ENCODE measurements around the gene BCL6. TPM values are rescaled to one million over a fixed set of nuclear protein-coding genes. Genes with fewer than 3 reads are reported as not detected.

Gene BCL6
- total and polyA plus RNA-seq, 2 of the 8 experiments (the other 6 are each of a cell fraction or from before 2014, with no cell fraction given): 5.7 to 10.4 TPM

DNA sequence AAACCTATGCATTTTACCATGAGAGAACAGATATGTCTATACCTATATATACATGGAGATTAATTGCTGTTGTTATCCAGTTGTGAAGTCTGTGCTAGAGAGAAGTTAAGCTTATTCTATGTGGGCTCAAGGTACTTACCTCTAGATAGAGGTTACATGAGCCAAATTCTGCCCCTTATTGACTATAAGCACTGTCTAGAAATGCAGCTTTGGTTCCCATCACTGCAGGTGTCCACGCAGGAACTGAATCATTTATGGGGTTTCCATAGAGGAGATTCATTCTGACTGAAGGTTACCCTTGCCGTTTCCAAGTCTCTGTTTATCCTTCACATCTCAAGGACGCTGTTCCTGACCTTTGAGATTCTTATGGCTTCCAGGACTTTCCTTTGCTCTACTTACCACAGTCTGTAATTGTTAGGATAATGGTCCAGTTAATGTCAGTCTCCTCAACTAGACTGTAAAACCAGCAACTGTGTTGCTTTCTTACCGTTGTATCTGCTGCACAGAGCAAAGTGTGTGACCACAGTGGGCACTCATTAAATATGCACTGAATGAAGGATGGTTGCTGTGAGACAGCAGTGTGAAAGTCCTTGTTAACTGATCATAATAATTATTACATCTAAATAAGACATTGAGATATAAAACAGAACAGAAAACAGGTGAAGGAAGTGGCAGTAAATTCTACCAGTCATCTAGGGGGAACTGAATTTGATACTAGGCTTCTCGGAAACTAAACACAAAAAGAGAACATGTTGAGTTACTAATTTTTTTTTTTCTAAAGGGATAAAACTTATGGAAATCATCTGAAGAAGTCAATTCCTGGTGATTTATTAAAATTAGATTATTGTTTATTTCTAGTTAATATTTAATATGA lies 44.0 kb upstream of the BCL6 start:
- Histone ChIP-seq H3K18ac (ENCODE audit: extremely low read depth, low read length) (no peak overlapping the region), H3K36me3 (ENCODE audit: control insufficient read depth in 2 of 4, insufficient read depth in 4 of 4, low read length in 3 of 4) (no peaks in the 10 kb centered on the region; a peak in 1 of 8 replicates), H3K79me2 (ENCODE audit: control insufficient read depth in 1 of 2, insufficient read depth in 2 of 2, low read length in 2 of 2) (no peaks in the 10 kb centered on the region), H3K27me3 (replicated peaks in 1 of 4; ENCODE audit: control insufficient read depth in 3 of 4, extremely low read depth in 1 of 4, insufficient read depth in 3 of 4, low read length in 3 of 4) (peaks cover 0 to 1% (median 0%) of the 10 kb centered on the region in 4 experiments; a peak in 1 of 7 replicates), H3K4me3 (ENCODE audit: extremely low read depth in 1 of 4, insufficient read depth in 2 of 4, low read depth in 3 of 4, low read length in 4 of 4) (no peak overlapping the region), H3K23ac (ENCODE audit: insufficient read length) (no peak overlapping the region), H3K23me2 (ENCODE audit: low read depth, low read length) (no peaks in the 10 kb centered on the region), H3K14ac (ENCODE audit: insufficient read length) (no peak overlapping the region), H2BK5ac (ENCODE audit: low read depth, low read length) (no peak overlapping the region), H3K9ac (replicated peaks in 1 of 4; ENCODE audit: extremely low read depth in 1 of 4, low read depth in 3 of 4, low read length in 3 of 4) (no peak overlapping the region), H4K20me1 (replicated peaks in 1 of 2; ENCODE audit: control insufficient read depth in 1 of 2, insufficient read depth in 2 of 2, low read length in 2 of 2) (no peaks in the 10 kb centered on the region), H2BK12ac (ENCODE audit: low read depth, low read length) (no peak overlapping the region), H3K79me1 (ENCODE audit: low read depth, low read length) (no peaks in the 10 kb centered on the region), H3K4ac (replicated peaks; ENCODE audit: insufficient read length, low read depth, low read length) (no peak overlapping the region), H4K8ac (ENCODE audit: extremely low read depth, insufficient read depth, low read length) (no peak overlapping the region), H4K91ac (replicated peaks; ENCODE audit: insufficient read length, low read length) (no peak overlapping the region), H4K5ac (ENCODE audit: insufficient read length, low read depth, low read length) (no peak overlapping the region), H2BK15ac (ENCODE audit: low read length) (no peak overlapping the region), H3K9me3 (ENCODE audit: insufficient read depth in 2 of 2, low read depth in 1 of 2, low read length in 1 of 2) (no peaks in the 10 kb centered on the region), H3K27ac (ENCODE audit: low read depth, low read length) (no peak overlapping the region), H2BK20ac (ENCODE audit: low read length) (no peak overlapping the region), H3K56ac (replicated peaks; ENCODE audit: insufficient read length, low read depth, low read length) (no peak overlapping the region), H2BK120ac (replicated peaks; ENCODE audit: low read depth, low read length) (no peak overlapping the region), H3K4me2 (ENCODE audit: insufficient read depth in 1 of 2, low read depth in 2 of 2, low read length in 2 of 2) (no peak overlapping the region), H2AK5ac (ENCODE audit: low read depth, low read length) (no peak overlapping the region), H2AFZ (ENCODE audit: low read length) (no peak overlapping the region), H3K4me1 (replicated peaks in 1 of 4; ENCODE audit: control insufficient read depth in 3 of 4, insufficient read depth in 4 of 4, low read length in 3 of 4) (no peaks in the 10 kb centered on the region)
- FAIRE-seq (no peak), DNase-seq (ENCODE audit: low read depth in 1 of 2, low spot score in 2 of 2) (no peak)
- ChIA-PET CTCF (ENCODE audit: partially characterized antibody) (interaction anchor here (0.7 to 1.2 kb wide), 3 partner anchors 10 to 49 kb away, joined by 3 read pairs; no protein-coding TSS in a partner anchor), POLR2A (ENCODE audit: partially characterized antibody) (no interaction called here)
- 93% methylated on average over 5 of the region's 5 CpGs; no CpG with 5 or more reads in 1 of the 2 experiments for WGBS, 2 experiments (ENCODE audit: extremely low coverage in 1 of 2, insufficient coverage in 1 of 2, insufficient read length in 1 of 2, insufficient replicate concordance in 2 of 2, low coverage in 1 of 2, low lambda C conversion rate in 2 of 2, missing lambda C conversion rate in 1 of 2)
- TF ChIP-seq JUN (IDR thresholded peaks at IDR 0.05; ENCODE audit: low read depth, low read length): no peak
- no peak for TF ChIP-seq TAF7 (optimal IDR thresholded peaks at IDR 0.05; ENCODE audit: borderline replicate concordance, low read depth, low read length)
- no peak for TF ChIP-seq GTF2F1 (IDR thresholded peaks at IDR 0.05; ENCODE audit: borderline replicate concordance, low read depth, low read length)
- TF ChIP-seq CREB1 (IDR thresholded peaks at IDR 0.05): no peak
- TF ChIP-seq SIX5 (IDR thresholded peaks at IDR 0.05; ENCODE audit: low read depth, low read length): no peak
